ENCODE data around the gene PHLDA3.

Gene PHLDA3

DNA sequence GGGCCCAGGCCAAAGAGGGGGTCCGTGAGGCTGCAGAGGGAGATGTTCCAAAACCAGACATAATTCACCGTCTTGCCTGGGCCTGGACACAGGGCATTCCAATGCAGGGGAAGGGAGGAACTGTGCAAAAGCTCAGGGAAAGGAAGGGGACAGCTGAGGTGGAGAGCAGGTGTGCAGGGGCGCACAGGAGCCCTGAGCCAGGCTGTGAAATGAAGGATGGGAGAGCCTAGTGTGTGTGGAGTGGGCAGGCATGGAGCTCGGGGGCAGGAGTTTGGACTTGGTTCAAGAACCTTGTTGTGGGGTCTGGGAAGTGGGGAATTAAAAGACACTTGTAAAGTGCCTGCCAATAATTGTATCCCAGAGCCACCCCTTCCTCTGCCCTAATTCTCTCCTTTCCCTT lies 49.7 kb downstream of the PHLDA3 start:
- no peaks in the 10 kb centered on the region for H4K20me1 ChIP-seq (ENCODE audit: control insufficient read depth, insufficient read depth, low read depth, low read length)
- no peak overlapping the region for H3K27ac ChIP-seq (ENCODE audit: low read depth, low read length)
- peaks cover 17% of the 10 kb centered on the region for H3K27me3 ChIP-seq (ENCODE audit: control insufficient read depth, low read length)

GRCh38 chr1:201418461-201418860 lies 50.5 kb downstream of the PHLDA3 start:
- Histone ChIP-seq H3K27me3 (ENCODE audit: control insufficient read depth, low read length) (peaks cover 17% of the 10 kb centered on the region), H3F3A (ENCODE audit: control insufficient read depth, insufficient read depth) (no peaks in the 10 kb centered on the region), H3K4me2 (ENCODE audit: low read length) (no peak overlapping the region), H3K9me3 (ENCODE audit: control insufficient read depth, insufficient read depth, low read length) (no peaks in the 10 kb centered on the region), H3K4me1 (ENCODE audit: control insufficient read depth, low read length) (no peaks in the 10 kb centered on the region), H4K20me1 (ENCODE audit: control insufficient read depth, insufficient read depth, low read depth, low read length) (no peaks in the 10 kb centered on the region), H3K9me2 (replicated peaks; ENCODE audit: control insufficient read depth, low read length) (no peaks in the 10 kb centered on the region), H3K27ac (ENCODE audit: low read depth, low read length) (no peak overlapping the region), H3K4me3 (ENCODE audit: low read length) (no peak overlapping the region), H3K79me2 (ENCODE audit: control insufficient read depth, low read length) (no peaks in the 10 kb centered on the region), H3K36me3 (ENCODE audit: control insufficient read depth, low read length) (no peaks in the 10 kb centered on the region)
- no peak for TF ChIP-seq CTCF (IDR thresholded peaks at IDR 0.05; ENCODE audit: low read depth, low read length, poor library complexity, severe bottlenecking)
- TF ChIP-seq EZH2phosphoT487 (IDR thresholded peaks at IDR 0.05; ENCODE audit: borderline replicate concordance, low read length): no peak

More for the DNA sequence above, 49.7 kb downstream of the PHLDA3 start:
- TF ChIP-seq CTCF (IDR thresholded peaks at IDR 0.05; ENCODE audit: low read depth, low read length, poor library complexity, severe bottlenecking): no peak
- no peak for TF ChIP-seq EZH2phosphoT487 (IDR thresholded peaks at IDR 0.05; ENCODE audit: borderline replicate concordance, low read length)
- Histone ChIP-seq H3K9me2 (replicated peaks; ENCODE audit: control insufficient read depth, low read length) (no peaks in the 10 kb centered on the region), H3K9me3 (ENCODE audit: control insufficient read depth, insufficient read depth, low read length) (no peaks in the 10 kb centered on the region), H3F3A (ENCODE audit: control insufficient read depth, insufficient read depth) (no peaks in the 10 kb centered on the region), H3K79me2 (ENCODE audit: control insufficient read depth, low read length) (no peaks in the 10 kb centered on the region), H3K4me1 (ENCODE audit: control insufficient read depth, low read length) (no peaks in the 10 kb centered on the region), H3K36me3 (ENCODE audit: control insufficient read depth, low read length) (no peaks in the 10 kb centered on the region), H3K4me3 (ENCODE audit: low read length) (no peak overlapping the region), H3K4me2 (ENCODE audit: low read length) (no peak overlapping the region)

Measured in DOHH2 (cell line).